Type B pancreatic cell (in vitro differentiated cells): ENCODE results near the gene POU2F2. TPM values are rescaled to one million over a fixed set of nuclear protein-coding genes. Genes with fewer than 3 reads are reported as not detected.

ENCODE experiments used
- DNase-seq: peaks from one replicate; pipeline ENCODE4 v3.0.0; 2021; ENCODE audit warnings: mixed read lengths; ENCODE audit not compliant: unreplicated experiment; ENCODE audit errors: extremely low spot score
- H3K27ac Mint-ChIP-seq: 2 replicates; pipeline ENCODE4 v1.8.0; 2021; ENCODE audit warnings: mild to moderate bottlenecking, mixed read lengths
- H3K27me3 Mint-ChIP-seq: 2 replicates; pipeline ENCODE4 v1.8.0; 2021; ENCODE audit warnings: mixed read lengths
- H3K36me3 Mint-ChIP-seq: 2 replicates; pipeline ENCODE4 v1.8.0; 2021; ENCODE audit warnings: mixed read lengths
- H3K4me1 Mint-ChIP-seq: one replicate; pipeline ENCODE4 v1.8.0; 2021; ENCODE audit warnings: mixed read lengths; ENCODE audit not compliant: unreplicated experiment
- H3K4me3 Mint-ChIP-seq: 2 replicates; pipeline ENCODE4 v1.8.0; 2021; ENCODE audit warnings: mild to moderate bottlenecking, mixed read lengths
- H3K9me3 Mint-ChIP-seq: 2 replicates; pipeline ENCODE4 v1.8.0; 2021; ENCODE audit warnings: mixed read lengths
- CTCF ChIP-seq: fragments of 200-600 bp; sonication (generic); conservative IDR thresholded peaks from 2 replicates; pipeline ENCODE4 v1.5.0; 2021; ENCODE audit warnings: antibody characterized with exemption, mild to moderate bottlenecking
- total RNA-seq: library from RNA; stranded (reverse); gene quantifications from 2 replicates; pipeline ENCODE4 v1.2.1, GENCODE V29; 2021; ENCODE audit warnings: low replicate concordance

The POU2F2 gene
- total RNA-seq, 1 donor from 2014 or later = 1.7 TPM

GRCh38 chr19:42080764-42081375, 51.4 kb downstream of the POU2F2 start:
- Mint-ChIP-seq H3K4me3 (no peak overlapping the region), H3K27ac (no peak overlapping the region), H3K9me3 (no peaks in the 10 kb centered on the region), H3K36me3 (peaks cover 34% of the 10 kb centered on the region), H3K4me1 (peaks cover 18% of the 10 kb centered on the region), H3K27me3 (no peaks in the 10 kb centered on the region)
- no peak for TF ChIP-seq CTCF
- DNase-seq = no peak

- H3K27ac Mint-ChIP-seq = no peak overlapping the region
- DNase-seq = no peak
- peaks cover 25% of the 10 kb centered on the region for H3K4me1 Mint-ChIP-seq
- no peak overlapping the region for H3K4me3 Mint-ChIP-seq
- H3K36me3 Mint-ChIP-seq = peaks cover 31% of the 10 kb centered on the region
- no peaks in the 10 kb centered on the region for H3K9me3 Mint-ChIP-seq
- no peak for TF ChIP-seq CTCF
- no peaks in the 10 kb centered on the region for H3K27me3 Mint-ChIP-seq
Measured at GRCh38 chr19:42079886-42080763, 52.1 kb downstream of the POU2F2 start.

GRCh38 chr19:42079276-42079669, 53.0 kb downstream of the POU2F2 start:
- no peak overlapping the region for H3K27ac Mint-ChIP-seq
- H3K4me1 Mint-ChIP-seq = peaks cover 25% of the 10 kb centered on the region
- H3K4me3 Mint-ChIP-seq = no peak overlapping the region
- H3K9me3 Mint-ChIP-seq = no peaks in the 10 kb centered on the region
- no peak for TF ChIP-seq CTCF
- peaks cover 30% of the 10 kb centered on the region for H3K36me3 Mint-ChIP-seq
- no peak for DNase-seq
- no peaks in the 10 kb centered on the region for H3K27me3 Mint-ChIP-seq

GRCh38 chr19:42078538-42079275, 53.5 kb downstream of the POU2F2 start:
- H3K36me3 Mint-ChIP-seq = peaks cover 26% of the 10 kb centered on the region
- DNase-seq = no peak
- peak overlapping the region; percentile 87 for H3K27ac Mint-ChIP-seq
- H3K27me3 Mint-ChIP-seq = no peaks in the 10 kb centered on the region
- peak overlapping the region; percentile 92 for H3K4me3 Mint-ChIP-seq
- peaks cover 25% of the 10 kb centered on the region for H3K4me1 Mint-ChIP-seq
- TF ChIP-seq CTCF = no peak
- H3K9me3 Mint-ChIP-seq = no peaks in the 10 kb centered on the region

- H3K36me3 Mint-ChIP-seq = peaks cover 26% of the 10 kb centered on the region
- no peaks in the 10 kb centered on the region for H3K9me3 Mint-ChIP-seq
- peaks cover under 1% of the 10 kb centered on the region for H3K27me3 Mint-ChIP-seq
- H3K27ac Mint-ChIP-seq = peak overlapping the region; percentile 87
- TF ChIP-seq CTCF = no peak
- no peak for DNase-seq
- H3K4me1 Mint-ChIP-seq = peaks cover 25% of the 10 kb centered on the region
- H3K4me3 Mint-ChIP-seq = peak overlapping the region; percentile 92
Measured at GRCh38 chr19:42078058-42078457, 54.2 kb downstream of the POU2F2 start.
